Esophagus muscularis mucosa (tissue), 4 donors: Measurements from ENCODE around the gene HOATZ.

ENCODE experiments used
- EP300 ChIP-seq: sonication (generic); formaldehyde crosslinking; IDR thresholded peaks from one replicate; pipeline ENCODE4 v1.6.1; 2017; ENCODE audit warnings: antibody characterized with exemption
- POLR2A ChIP-seq: fragments of 450-650 bp; IDR thresholded peaks from one replicate; pipeline ENCODE4 v1.6.1; 2017; ENCODE audit warnings: antibody characterized with exemption, moderate library complexity, mild to moderate bottlenecking, low read depth
- POLR2AphosphoS5 ChIP-seq, 2 donors: sonication (generic); formaldehyde crosslinking; IDR thresholded peaks; one replicate each; pipeline ENCODE4 v1.6.1; 2017; ENCODE audit warnings: antibody characterized with exemption in 2 of 2
- TF ChIP-seq, protein P1 (sequence below), 3 experiments: fragments of 200-600 bp in 2 of 3; fragments of 450-650 bp in 1 of 3; sonication (generic) in 2 of 3; IDR thresholded peaks; one replicate each; pipeline ENCODE4 v1.5.1; 2017 to 2019; ENCODE audit warnings: antibody characterized with exemption in 3 of 3, mild to moderate bottlenecking in 2 of 3, moderate library complexity in 1 of 3

DNA sequence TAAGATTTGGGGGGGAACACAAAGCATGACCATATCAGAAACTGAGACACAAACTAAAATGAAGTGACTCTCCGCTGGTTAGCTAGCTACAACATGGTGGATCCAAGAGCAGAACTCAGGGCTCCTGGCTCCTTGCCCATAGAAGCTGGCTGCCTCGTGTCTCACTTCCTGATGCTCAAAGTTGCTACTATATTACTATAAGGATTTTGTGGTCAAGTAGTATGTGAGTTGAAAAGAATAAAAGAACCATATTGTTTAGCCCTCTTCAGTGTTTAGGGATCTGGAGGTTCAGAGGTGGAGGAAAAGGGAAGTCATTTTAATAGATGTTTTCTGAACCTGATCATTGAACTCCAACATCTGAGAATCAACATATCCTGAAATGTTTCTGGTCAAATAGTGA, 70.8 kb downstream of the HOATZ start:
- TF ChIP-seq POLR2AphosphoS5 (IDR thresholded peaks at IDR 0.05) (no peak), POLR2A (no peak), EP300 (no peak)
- TF ChIP-seq, protein P1, sequence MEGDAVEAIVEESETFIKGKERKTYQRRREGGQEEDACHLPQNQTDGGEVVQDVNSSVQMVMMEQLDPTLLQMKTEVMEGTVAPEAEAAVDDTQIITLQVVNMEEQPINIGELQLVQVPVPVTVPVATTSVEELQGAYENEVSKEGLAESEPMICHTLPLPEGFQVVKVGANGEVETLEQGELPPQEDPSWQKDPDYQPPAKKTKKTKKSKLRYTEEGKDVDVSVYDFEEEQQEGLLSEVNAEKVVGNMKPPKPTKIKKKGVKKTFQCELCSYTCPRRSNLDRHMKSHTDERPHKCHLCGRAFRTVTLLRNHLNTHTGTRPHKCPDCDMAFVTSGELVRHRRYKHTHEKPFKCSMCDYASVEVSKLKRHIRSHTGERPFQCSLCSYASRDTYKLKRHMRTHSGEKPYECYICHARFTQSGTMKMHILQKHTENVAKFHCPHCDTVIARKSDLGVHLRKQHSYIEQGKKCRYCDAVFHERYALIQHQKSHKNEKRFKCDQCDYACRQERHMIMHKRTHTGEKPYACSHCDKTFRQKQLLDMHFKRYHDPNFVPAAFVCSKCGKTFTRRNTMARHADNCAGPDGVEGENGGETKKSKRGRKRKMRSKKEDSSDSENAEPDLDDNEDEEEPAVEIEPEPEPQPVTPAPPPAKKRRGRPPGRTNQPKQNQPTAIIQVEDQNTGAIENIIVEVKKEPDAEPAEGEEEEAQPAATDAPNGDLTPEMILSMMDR (IDR thresholded peaks at IDR 0.05), result no peak
